Measurements from ENCODE around the gene HNRNPM.

DNA sequence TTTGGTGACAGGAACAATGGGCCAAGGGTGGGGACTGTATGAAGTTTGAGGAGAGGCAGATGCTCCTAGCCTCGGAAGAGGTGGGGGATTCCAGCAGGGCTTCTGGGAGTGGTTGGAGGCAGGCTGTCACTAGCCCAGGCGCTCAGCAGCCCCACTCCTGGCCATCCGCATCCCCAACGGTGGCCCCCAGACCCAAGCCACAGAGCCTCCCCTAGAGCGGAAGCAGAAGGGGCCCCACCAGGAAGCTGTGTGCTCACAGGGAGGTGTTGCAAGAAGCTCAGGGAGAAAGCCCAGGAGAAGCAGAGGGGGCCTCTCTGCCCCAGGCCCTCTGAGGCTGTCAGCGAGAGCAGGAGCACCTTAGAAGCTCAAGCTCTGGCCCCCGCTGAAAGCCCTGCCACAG, 49.4 kb downstream of the HNRNPM start:
- TF ChIP-seq, protein P1, sequence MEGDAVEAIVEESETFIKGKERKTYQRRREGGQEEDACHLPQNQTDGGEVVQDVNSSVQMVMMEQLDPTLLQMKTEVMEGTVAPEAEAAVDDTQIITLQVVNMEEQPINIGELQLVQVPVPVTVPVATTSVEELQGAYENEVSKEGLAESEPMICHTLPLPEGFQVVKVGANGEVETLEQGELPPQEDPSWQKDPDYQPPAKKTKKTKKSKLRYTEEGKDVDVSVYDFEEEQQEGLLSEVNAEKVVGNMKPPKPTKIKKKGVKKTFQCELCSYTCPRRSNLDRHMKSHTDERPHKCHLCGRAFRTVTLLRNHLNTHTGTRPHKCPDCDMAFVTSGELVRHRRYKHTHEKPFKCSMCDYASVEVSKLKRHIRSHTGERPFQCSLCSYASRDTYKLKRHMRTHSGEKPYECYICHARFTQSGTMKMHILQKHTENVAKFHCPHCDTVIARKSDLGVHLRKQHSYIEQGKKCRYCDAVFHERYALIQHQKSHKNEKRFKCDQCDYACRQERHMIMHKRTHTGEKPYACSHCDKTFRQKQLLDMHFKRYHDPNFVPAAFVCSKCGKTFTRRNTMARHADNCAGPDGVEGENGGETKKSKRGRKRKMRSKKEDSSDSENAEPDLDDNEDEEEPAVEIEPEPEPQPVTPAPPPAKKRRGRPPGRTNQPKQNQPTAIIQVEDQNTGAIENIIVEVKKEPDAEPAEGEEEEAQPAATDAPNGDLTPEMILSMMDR (IDR thresholded peaks at IDR 0.05): no peak
- TF ChIP-seq POLR2A (IDR thresholded peaks at IDR 0.05; ENCODE audit: low read depth) (no peak), POLR2AphosphoS5 (IDR thresholded peaks at IDR 0.05) (no peak)

Data from esophagus muscularis mucosa (tissue), 3 donors.